Esophagus squamous epithelium (tissue), 5 donors: ENCODE results near the gene F5. TPM values are rescaled to one million over a fixed set of nuclear protein-coding genes. Genes with fewer than 3 reads are reported as not detected.
"Not testable (repeated sequence)": the region's sequence is repeated elsewhere in the genome, so short reads cannot be mapped to it uniquely, and the experiment has no call there.

ENCODE experiments used
- DNase-seq: peaks from one replicate; lab custom pipeline; 2025; lab: John Stamatoyannopoulos, UW
- H3K27ac ChIP-seq, 4 donors: fragments of 200-600 bp; sonication (generic); one replicate each; pipeline ENCODE4 v1.5.1; 2016 to 2019; ENCODE audit warnings: mild to moderate bottlenecking in 1 of 4
- H3K27me3 ChIP-seq, 4 donors: fragments of 200-600 bp; sonication (generic); 1 replicate in 3 of 4; 2 replicates in 1 of 4; pipeline versions ENCODE4 v1.5.1 to v1.6.0; 2017 to 2021; ENCODE audit warnings: antibody characterized with exemption in 1 of 4
- H3K36me3 ChIP-seq, 3 donors: fragments of 200-600 bp; sonication (generic); one replicate each; pipeline ENCODE4 v1.5.1; 2016 to 2019
- H3K4me1 ChIP-seq, 3 donors: fragments of 200-600 bp; sonication (generic); one replicate each; pipeline ENCODE4 v1.5.1; 2017 to 2019
- H3K4me3 ChIP-seq, 4 donors: fragments of 200-600 bp; sonication (generic); 1 replicate in 3 of 4; 2 replicates in 1 of 4; pipeline ENCODE4 v1.5.1; 2016 to 2019; ENCODE audit warnings: mild to moderate bottlenecking in 2 of 4, moderate library complexity in 1 of 4
- H3K9me3 ChIP-seq, 3 donors: fragments of 200-600 bp; sonication (generic); one replicate each; pipeline ENCODE4 v1.5.1; 2016 to 2019
- POLR2A ChIP-seq, 4 donors: fragments of 450-650 bp; IDR thresholded peaks; one replicate each; pipeline ENCODE4 v1.6.1; 2017; ENCODE audit warnings: antibody characterized with exemption in 4 of 4, mild to moderate bottlenecking in 4 of 4, moderate library complexity in 3 of 4
- WGBS, 2 donors: methylation state at CpG; one replicate each; pipeline ENCODE4 v1.1.5; 2018; 5-methylcytosine and 5-hydroxymethylcytosine counted together
- intact Hi-C: fragments of 100-400 bp; cut with DNase I; formaldehyde crosslinking; loops from one replicate; pipeline ENCODE4 v1.15.0; 2022
- total RNA-seq, 4 donors: library from RNA; depleted of rRNA; stranded (reverse); fragments of >200 nt; gene quantifications; one replicate each; pipeline ENCODE4 v1.1.0, GENCODE V29; 2016
- TF ChIP-seq, protein P1 (sequence below), 6 experiments: fragments of 450-650 bp in 4 of 6; fragments of 200-600 bp in 2 of 6; sonication (generic) in 2 of 6; IDR thresholded peaks; one replicate each; pipeline ENCODE4 v1.5.1; 2016 to 2019; ENCODE audit warnings: antibody characterized with exemption in 6 of 6, mild to moderate bottlenecking in 4 of 6, moderate library complexity in 4 of 6
- donor health status: DM: yes; HTN: yes; CAD: no.

Gene F5
- total RNA-seq, 4 donors from 2014 or later: 0.13 to 0.41 TPM; not detected in 2

DNA sequence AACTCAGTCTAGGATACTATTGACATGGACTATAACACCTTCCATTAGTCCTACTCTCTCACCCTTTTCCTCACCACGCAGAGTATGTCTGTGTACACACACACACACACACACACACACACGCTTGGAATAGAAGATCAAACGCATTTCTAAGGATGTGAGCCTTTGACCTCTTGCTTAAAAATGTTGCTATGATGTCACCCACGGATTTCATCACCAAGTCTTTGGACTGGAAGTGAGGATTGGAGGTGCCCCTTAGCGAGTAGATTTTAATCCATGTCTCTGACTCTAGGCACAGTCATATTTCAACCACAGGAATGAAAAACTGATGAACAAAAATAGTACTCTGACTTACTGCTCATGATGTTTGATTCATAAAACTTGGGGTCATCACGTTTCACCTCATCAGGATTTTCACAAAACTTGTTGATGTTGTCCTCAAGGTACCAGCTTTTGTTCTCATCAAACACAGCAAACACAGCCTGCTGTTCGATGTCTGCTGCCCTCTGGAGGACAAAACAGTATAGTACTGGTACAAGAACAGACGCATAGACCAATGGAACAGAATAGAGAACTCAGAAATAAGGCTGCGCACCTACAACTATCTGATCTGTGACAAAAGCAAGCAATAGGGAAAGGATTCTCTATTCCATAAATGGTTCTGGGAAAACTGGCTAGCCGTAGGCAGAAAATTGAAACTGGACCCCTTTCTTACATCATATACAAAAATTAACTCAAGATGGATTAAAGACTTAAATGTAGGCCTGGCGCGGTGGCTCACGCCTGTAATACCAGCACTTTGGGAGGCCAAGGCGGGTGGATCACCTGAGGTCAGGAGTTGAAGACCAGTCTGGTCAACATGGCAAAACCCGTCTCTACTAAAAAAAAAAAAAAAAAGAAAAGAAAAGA is 39.9 kb downstream of the F5 start:
- no peak overlapping the region for H3K4me3 ChIP-seq
- TF ChIP-seq POLR2A (IDR thresholded peaks at IDR 0.05): no peak
- TF ChIP-seq, protein P1, sequence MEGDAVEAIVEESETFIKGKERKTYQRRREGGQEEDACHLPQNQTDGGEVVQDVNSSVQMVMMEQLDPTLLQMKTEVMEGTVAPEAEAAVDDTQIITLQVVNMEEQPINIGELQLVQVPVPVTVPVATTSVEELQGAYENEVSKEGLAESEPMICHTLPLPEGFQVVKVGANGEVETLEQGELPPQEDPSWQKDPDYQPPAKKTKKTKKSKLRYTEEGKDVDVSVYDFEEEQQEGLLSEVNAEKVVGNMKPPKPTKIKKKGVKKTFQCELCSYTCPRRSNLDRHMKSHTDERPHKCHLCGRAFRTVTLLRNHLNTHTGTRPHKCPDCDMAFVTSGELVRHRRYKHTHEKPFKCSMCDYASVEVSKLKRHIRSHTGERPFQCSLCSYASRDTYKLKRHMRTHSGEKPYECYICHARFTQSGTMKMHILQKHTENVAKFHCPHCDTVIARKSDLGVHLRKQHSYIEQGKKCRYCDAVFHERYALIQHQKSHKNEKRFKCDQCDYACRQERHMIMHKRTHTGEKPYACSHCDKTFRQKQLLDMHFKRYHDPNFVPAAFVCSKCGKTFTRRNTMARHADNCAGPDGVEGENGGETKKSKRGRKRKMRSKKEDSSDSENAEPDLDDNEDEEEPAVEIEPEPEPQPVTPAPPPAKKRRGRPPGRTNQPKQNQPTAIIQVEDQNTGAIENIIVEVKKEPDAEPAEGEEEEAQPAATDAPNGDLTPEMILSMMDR (IDR thresholded peaks at IDR 0.05): peak; percentile 36 to 87 (median 81)
- no peaks in the 10 kb centered on the region for H3K36me3 ChIP-seq
- no peak for DNase-seq
- H3K27me3 ChIP-seq: peaks cover 0 to 2% (median 0%) of the 10 kb centered on the region in 4 donors
- intact Hi-C loops: loop anchor here (5.0 to 10.0 kb wide), 2 partner anchors 79 to 182 kb away; partner anchors contain the start of genes BLZF1 and NME7
- 45 to 50% methylated on average over 14 to 15 of the region's 15 CpGs for WGBS, 2 donors
- H3K27ac ChIP-seq: no peak overlapping the region
- H3K4me1 ChIP-seq: no peaks in the 10 kb centered on the region
- no peaks in the 10 kb centered on the region for H3K9me3 ChIP-seq

DNA sequence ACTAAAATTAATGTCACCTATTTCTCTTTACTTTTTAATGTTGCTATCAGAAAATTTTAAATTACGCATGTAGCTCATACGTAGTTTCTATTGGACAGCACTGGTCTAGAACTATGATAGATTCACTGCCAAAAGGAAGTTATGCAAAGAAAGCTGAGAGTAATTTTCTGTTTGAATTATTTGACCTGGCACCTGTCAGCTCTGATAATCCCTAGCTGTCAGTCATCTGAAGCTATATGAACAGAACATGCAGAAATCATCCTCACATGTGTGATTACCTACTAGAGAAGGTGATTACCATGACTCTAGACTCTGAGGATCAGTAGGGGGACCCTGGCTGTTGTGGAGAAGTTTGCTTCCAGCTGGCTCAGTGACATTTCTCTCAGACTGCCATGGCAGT is 40.8 kb downstream of the F5 start:
- 56 to 76% methylated on average over 2 of the region's 2 CpGs for WGBS, 2 donors

DNA sequence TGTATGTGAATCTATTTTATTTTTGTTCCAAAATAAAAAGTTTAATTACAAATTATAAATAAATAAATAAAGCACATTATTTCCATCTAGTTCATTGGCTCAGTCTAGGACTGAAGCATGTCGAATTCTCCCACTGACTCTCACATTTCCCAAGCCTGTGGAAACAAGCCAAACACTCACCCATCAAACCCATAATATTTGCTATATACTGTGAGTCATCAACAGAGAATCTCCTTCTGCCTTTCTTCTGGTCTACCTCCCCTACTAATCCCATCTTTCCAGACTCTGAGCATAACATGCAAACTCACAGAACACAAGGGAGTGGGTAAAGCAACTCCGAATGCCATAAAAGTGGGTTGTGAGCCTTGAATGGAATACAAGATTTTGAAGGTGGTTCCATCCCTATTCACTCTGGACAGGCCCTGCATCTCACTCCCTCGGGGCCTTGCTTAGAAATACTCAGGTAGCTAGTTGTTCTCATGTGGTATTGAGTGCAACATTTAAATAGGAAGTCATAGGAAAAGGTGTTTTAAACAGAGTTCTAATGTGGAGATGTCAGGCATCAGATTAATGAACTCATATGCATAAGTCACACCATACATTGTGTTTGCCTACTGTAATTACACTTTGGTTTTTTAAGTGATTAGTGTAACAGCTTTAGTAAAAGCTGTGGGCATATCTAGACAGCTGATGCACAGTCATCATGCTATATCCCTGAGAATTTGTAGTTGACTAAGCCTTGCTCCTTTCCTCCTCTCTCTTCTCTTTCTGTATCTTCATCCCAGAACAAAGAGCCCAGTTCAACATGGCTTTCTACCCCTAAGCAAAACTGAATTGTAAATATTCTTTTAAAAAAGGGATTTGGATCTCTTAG is 47.0 kb downstream of the F5 start:
- no peaks in the 10 kb centered on the region for H3K36me3 ChIP-seq
- no peaks in the 10 kb centered on the region for H3K4me1 ChIP-seq
- H3K4me3 ChIP-seq: no peak overlapping the region
- intact Hi-C loops: no loop called here
- DNase-seq: no peak
- H3K27me3 ChIP-seq: peaks cover 0 to 2% (median 0%) of the 10 kb centered on the region in 4 donors
- TF ChIP-seq, protein P1 (IDR thresholded peaks at IDR 0.05): no peak
- TF ChIP-seq POLR2A (IDR thresholded peaks at IDR 0.05): no peak
- H3K27ac ChIP-seq: no peak overlapping the region
- WGBS, 2 donors: 55 to 61% methylated on average over 3 of the region's 3 CpGs
- no peaks in the 10 kb centered on the region for H3K9me3 ChIP-seq

More for the DNA sequence above, 40.8 kb downstream of the F5 start:
- no peak overlapping the region for H3K4me3 ChIP-seq
- intact Hi-C loops: loop anchor here (5.0 to 10.0 kb wide), 2 partner anchors 78 to 181 kb away; partner anchors contain the start of genes BLZF1 and NME7
- H3K27me3 ChIP-seq: peaks cover 0 to 2% (median 0%) of the 10 kb centered on the region in 4 donors
- H3K27ac ChIP-seq: no peak overlapping the region
- no peaks in the 10 kb centered on the region for H3K4me1 ChIP-seq
- no peak for DNase-seq
- no peak for TF ChIP-seq POLR2A (IDR thresholded peaks at IDR 0.05)
- TF ChIP-seq, protein P1 (IDR thresholded peaks at IDR 0.05): no peak
- H3K9me3 ChIP-seq: no peaks in the 10 kb centered on the region
- no peaks in the 10 kb centered on the region for H3K36me3 ChIP-seq

DNA sequence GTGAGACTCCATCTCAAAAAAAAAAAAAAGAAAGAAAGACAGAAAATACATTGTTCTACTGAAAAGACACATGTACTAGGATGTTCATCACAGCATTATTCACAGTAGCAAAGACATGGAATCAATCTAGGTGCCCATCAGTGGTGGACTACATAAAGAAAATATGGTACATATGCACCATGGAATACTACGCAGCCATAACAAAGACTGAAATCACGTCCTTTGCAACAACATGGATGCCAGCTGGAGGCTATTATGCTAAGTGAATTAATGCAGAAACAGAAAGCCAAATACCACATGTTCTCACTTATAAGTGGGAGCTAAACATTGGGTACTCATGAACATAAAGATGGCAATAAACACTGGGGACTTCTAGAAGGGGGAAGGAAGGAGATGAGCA is 51.6 kb downstream of the F5 start:
- no peak for DNase-seq
- Histone ChIP-seq H3K9me3 (no peaks in the 10 kb centered on the region), H3K4me3 (no peak overlapping the region), H3K27ac (no peak overlapping the region), H3K36me3 (no peaks in the 10 kb centered on the region), H3K27me3 (no peaks in the 10 kb centered on the region), H3K4me1 (peaks cover 0 to 9% (median 0%) of the 10 kb centered on the region in 3 donors)
- no peak for TF ChIP-seq POLR2A (IDR thresholded peaks at IDR 0.05)
- TF ChIP-seq, protein P1 (IDR thresholded peaks at IDR 0.05): no peak
- intact Hi-C loops: no loop called here
- WGBS, 2 donors: 82 to 95% methylated on average over 2 of the region's 2 CpGs

DNA sequence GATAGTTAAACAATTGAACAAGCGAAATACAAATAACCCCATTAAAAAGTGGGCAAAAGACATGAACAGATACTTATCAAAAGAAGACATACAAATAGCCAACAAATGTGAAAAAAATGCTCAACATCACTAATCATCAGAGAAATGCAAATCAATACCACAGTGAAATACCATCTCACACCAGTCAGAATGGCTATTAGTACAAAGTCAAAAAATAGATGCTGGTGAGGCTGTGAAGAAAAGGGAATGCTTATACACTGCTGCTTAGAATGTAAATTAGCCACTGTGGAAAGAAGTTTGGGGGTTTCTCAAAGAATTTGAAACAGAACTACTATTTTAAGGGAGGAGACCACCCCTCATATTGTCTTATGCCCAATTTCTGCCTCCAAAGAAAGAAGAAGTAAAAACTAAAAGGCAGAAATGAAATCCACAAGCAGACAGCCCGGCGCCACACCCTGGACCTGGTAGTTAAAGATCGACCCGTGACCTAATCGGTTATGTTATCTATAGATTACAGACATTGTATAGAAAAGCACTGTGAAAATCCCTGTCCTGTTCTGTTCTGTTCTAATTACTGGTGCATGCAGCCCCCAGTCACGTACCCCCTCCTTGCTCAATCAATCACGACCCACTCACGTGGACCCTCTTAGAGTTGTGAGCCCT is 52.6 kb downstream of the F5 start:
- DNase-seq, H3K4me3 ChIP-seq, H3K27me3 ChIP-seq, H3K27ac ChIP-seq, H3K36me3 ChIP-seq, intact Hi-C loops, H3K9me3 ChIP-seq: not testable (repeated sequence)
- H3K4me1 ChIP-seq: peaks cover 0 to 16% (median 0%) of the 10 kb centered on the region in 3 donors
- 78 to 91% methylated on average over 9 of the region's 9 CpGs for WGBS, 2 donors
